OCI-LY1 (cell line): ENCODE results near the gene PPP2R2C.

Experiments used
- H2AFZ ChIP-seq: fragments of 200-600 bp; sonication (generic), shearing (Covaris generic); 2 replicates; pipeline ENCODE4 v1.6.0; 2014; ENCODE audit warnings: antibody characterized with exemption, mild to moderate bottlenecking, low read length
- H3F3A ChIP-seq: fragments of 200-600 bp; sonication (generic), shearing (Covaris generic); 2 replicates; pipeline ENCODE4 v1.6.0; 2014; ENCODE audit warnings: mild to moderate bottlenecking, antibody characterized with exemption, low read length, moderate library complexity; ENCODE audit not compliant: insufficient read depth
- H3K27ac ChIP-seq: fragments of 200-600 bp; sonication (generic); 2 replicates; pipeline ENCODE4 v1.5.1; 2014; ENCODE audit warnings: low read length, mixed run types, mild to moderate bottlenecking, low read depth; ENCODE audit not compliant: poor library complexity, severe bottlenecking
- H3K27me3 ChIP-seq: fragments of 200-600 bp; sonication (generic); 2 replicates; pipeline ENCODE4 v1.6.0; 2014; ENCODE audit warnings: antibody characterized with exemption, mild to moderate bottlenecking, low read length, moderate library complexity; ENCODE audit not compliant: insufficient read depth
- H3K36me3 ChIP-seq: fragments of 200-600 bp; sonication (generic); 2 replicates; pipeline ENCODE4 v1.6.1; 2014; ENCODE audit warnings: mild to moderate bottlenecking, antibody characterized with exemption, low read length, moderate library complexity, mixed read lengths; ENCODE audit not compliant: insufficient read depth
- H3K4me1 ChIP-seq: fragments of 200-600 bp; sonication (generic); 2 replicates; pipeline ENCODE4 v1.5.1; 2014; ENCODE audit warnings: mild to moderate bottlenecking, low read length, moderate library complexity; ENCODE audit not compliant: insufficient read depth, severe bottlenecking
- H3K4me2 ChIP-seq: fragments of 200-600 bp; sonication (generic), shearing (Covaris generic); 2 replicates; pipeline ENCODE4 v1.6.1; 2014; ENCODE audit warnings: low read length
- H3K4me3 ChIP-seq: fragments of 200-600 bp; sonication (generic); 2 replicates; pipeline ENCODE4 v1.5.1; 2014; ENCODE audit warnings: low read length, low read depth, mild to moderate bottlenecking, mixed read lengths; ENCODE audit not compliant: poor library complexity, severe bottlenecking
- H3K79me2 ChIP-seq: fragments of 200-600 bp; shearing (Covaris generic); 2 replicates; pipeline ENCODE4 v1.6.1; 2016; ENCODE audit warnings: mixed run types, low read length, mixed read lengths; ENCODE audit not compliant: insufficient read depth
- H3K9ac ChIP-seq: fragments of 200-600 bp; sonication (generic), shearing (Covaris generic); 2 replicates; pipeline ENCODE4 v1.6.1; 2014; ENCODE audit warnings: mild to moderate bottlenecking, low read length, mixed read lengths
- H3K9me2 ChIP-seq: fragments of 200-600 bp; sonication (generic), shearing (Covaris generic); 2 replicates; pipeline ENCODE4 v1.6.1; 2014; ENCODE audit warnings: low read depth, mild to moderate bottlenecking, low read length, mixed read lengths
- H3K9me3 ChIP-seq: fragments of 200-600 bp; shearing (Covaris generic); 2 replicates; pipeline ENCODE4 v1.6.1; 2014; ENCODE audit warnings: low read length, mixed read lengths
- H4K20me1 ChIP-seq: fragments of 200-600 bp; sonication (generic), shearing (Covaris generic); 2 replicates; pipeline ENCODE4 v1.6.0; 2016; ENCODE audit warnings: mild to moderate bottlenecking, low read length; ENCODE audit not compliant: insufficient read depth
- CTCF ChIP-seq: fragments of 200-600 bp; sonication (generic), shearing (Covaris generic); IDR thresholded peaks from 2 replicates; pipeline ENCODE4 v1.5.1; 2017; ENCODE audit warnings: mild to moderate bottlenecking, antibody characterized with exemption, low read length, moderate library complexity, mixed read lengths
- EZH2 ChIP-seq: fragments of 200-600 bp; sonication (generic), shearing (Covaris generic); IDR thresholded peaks from 2 replicates; pipeline ENCODE4 v1.8.0; 2017; ENCODE audit warnings: borderline replicate concordance, mixed run types, mild to moderate bottlenecking, antibody characterized with exemption, low read length, moderate library complexity, mixed read lengths

Gene PPP2R2C

GRCh38 chr4:6495296-6495590, 22.8 kb upstream of the PPP2R2C start:
- Histone ChIP-seq H3K27ac (no peak overlapping the region), H3K9me2 (no peaks in the 10 kb centered on the region), H2AFZ (no peak overlapping the region), H3K27me3 (no peaks in the 10 kb centered on the region), H3K4me2 (no peak overlapping the region), H3K36me3 (no peaks in the 10 kb centered on the region), H3K9me3 (no peaks in the 10 kb centered on the region), H3K4me1 (no peaks in the 10 kb centered on the region), H3K79me2 (no peaks in the 10 kb centered on the region), H3K9ac (no peak overlapping the region), H4K20me1 (no peaks in the 10 kb centered on the region), H3F3A (no peaks in the 10 kb centered on the region), H3K4me3 (no peak overlapping the region)
- TF ChIP-seq EZH2 (no peak), CTCF (no peak)

- no peak overlapping the region for H3K4me2 ChIP-seq
- TF ChIP-seq CTCF (no peak), EZH2 (no peak)
- H3K36me3 ChIP-seq = no peaks in the 10 kb centered on the region
- no peaks in the 10 kb centered on the region for H3K79me2 ChIP-seq
- H2AFZ ChIP-seq = no peak overlapping the region
- H3K9me3 ChIP-seq = no peaks in the 10 kb centered on the region
- no peaks in the 10 kb centered on the region for H3K9me2 ChIP-seq
- H4K20me1 ChIP-seq = no peaks in the 10 kb centered on the region
- H3K4me3 ChIP-seq = no peak overlapping the region
- no peaks in the 10 kb centered on the region for H3F3A ChIP-seq
- H3K27me3 ChIP-seq = no peaks in the 10 kb centered on the region
- no peak overlapping the region for H3K27ac ChIP-seq
- no peak overlapping the region for H3K9ac ChIP-seq
- no peaks in the 10 kb centered on the region for H3K4me1 ChIP-seq
Measured at GRCh38 chr4:6494431-6495295, 22.2 kb upstream of the PPP2R2C start.

GRCh38 chr4:6493658-6494304, 21.4 kb upstream of the PPP2R2C start:
- no peaks in the 10 kb centered on the region for H3K79me2 ChIP-seq
- no peaks in the 10 kb centered on the region for H4K20me1 ChIP-seq
- H3K27ac ChIP-seq = no peak overlapping the region
- H3K9me2 ChIP-seq = no peaks in the 10 kb centered on the region
- no peak overlapping the region for H3K9ac ChIP-seq
- H3K27me3 ChIP-seq = no peaks in the 10 kb centered on the region
- TF ChIP-seq EZH2 (no peak), CTCF (no peak)
- H3K4me2 ChIP-seq = no peak overlapping the region
- H3F3A ChIP-seq = no peaks in the 10 kb centered on the region
- no peaks in the 10 kb centered on the region for H3K36me3 ChIP-seq
- H3K4me3 ChIP-seq = no peak overlapping the region
- H3K9me3 ChIP-seq = no peaks in the 10 kb centered on the region
- no peak overlapping the region for H2AFZ ChIP-seq
- H3K4me1 ChIP-seq = no peaks in the 10 kb centered on the region
